HG03558 (cell line): ENCODE measurements around the gene DPP10.

ENCODE experiments used
- ATAC-seq: cut with Tn5 transposase; IDR thresholded peaks from one replicate; pipeline ENCODE4 v1.9.1; 2021; ENCODE audit warnings: moderate number of reproducible peaks; ENCODE audit not compliant: unreplicated experiment; ENCODE audit errors: extremely low read depth

DPP10 gene

DNA sequence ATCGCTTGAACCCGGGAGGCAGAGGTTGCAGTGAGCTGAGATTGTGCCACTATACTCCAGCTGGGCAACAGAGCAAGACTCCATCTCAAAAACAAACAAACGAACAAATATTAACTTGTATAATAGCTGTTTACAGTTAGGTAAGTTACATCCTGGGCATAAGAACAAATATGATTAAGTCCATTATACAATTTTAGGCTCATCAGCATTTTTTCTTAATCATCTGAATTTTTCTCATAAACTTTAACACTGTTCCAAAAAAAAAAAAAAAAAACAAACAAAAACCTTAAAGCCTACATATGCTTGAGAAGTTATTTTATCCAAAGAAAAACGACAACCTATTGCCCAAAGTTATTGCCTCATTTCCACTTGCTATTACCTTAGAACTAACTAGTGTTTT lies 1042.5 kb downstream of the DPP10 start:
- ATAC-seq = no peak

DNA sequence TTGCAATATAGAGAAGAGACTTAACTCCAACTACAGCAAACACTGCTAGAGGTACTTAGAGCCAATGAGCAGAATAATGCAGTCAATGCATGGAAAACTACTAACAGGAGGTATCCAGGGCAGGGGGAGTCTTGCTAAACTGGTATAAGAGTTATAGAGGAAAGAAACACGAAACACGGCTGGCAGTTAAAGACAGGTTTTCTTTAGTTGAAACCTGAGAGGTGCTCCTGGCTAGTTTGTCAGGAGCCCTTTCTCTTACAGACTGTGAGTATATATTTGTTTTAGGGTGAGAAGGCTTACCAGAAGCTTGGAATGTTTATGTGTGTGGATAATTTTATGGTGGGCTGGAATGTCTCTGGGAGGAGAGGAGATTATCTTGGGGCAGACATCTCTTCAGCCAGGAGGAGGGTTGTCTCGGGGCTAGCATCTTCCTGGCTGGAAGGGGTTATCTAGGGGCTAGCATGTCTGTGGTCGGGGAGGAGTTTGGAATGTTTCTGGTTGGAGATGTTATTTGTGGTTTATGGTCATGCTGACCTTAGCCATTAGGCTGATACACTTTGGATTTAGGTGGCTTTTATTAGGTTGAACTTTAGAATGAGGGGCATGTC lies 1048.8 kb downstream of the DPP10 start:
- ATAC-seq = no peak

DNA sequence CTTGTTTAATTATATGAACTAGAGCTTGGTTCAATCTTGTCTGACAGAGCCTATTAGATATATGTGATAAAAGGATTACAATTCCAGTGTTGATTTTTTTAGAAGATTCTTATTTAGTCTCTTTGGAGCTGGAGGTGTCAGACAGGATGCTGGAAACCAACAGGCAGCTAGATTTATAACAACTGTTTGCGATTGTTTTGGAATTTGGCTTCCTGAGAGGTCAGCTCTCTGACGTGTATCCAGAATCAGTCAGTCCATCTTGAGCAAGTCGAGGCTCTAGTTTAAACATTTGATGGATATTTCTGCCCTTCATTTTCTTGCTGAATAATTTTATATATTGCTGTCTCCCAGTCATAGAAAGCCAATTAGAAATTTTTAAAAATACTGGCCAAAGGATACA lies 1062.9 kb downstream of the DPP10 start:
- no peak for ATAC-seq

DNA sequence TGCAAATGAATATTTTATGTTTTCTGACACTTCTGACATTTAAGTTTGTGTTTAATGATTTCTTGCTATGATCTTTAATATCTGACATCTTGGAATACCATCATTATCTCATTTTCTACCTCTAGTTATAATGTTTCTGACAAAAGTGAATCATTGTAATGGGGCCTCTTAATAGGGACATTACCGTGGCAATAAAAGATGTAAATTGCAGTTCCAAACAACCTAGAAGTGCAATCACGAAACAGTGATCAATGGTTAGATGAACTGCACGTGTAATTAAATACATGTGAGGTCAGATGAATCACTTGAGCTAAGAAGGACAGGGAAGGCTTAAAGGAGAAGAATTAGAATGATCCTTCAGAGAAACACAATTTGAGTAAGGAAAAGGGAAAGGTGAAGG lies 1078.3 kb downstream of the DPP10 start:
- ATAC-seq = no peak

DNA sequence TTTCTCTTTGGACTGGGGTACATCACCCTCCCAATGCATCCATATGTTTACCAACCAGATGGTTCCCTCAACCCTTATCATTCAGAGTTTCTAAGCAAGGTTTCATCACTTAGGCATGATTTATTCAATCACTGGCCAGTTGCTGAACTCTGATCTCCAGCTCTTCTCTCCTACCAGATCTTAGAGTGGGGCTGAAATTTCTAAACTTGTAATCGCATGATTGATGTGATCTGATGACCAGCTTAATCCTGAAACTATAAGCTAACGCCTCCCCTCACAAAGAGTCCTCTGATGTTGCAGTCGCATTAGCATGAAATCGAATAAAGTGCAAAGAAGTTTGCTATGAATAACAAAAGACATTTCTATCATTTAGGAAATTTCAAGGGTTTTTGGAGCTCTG lies 1082.0 kb downstream of the DPP10 start:
- no peak for ATAC-seq

DNA sequence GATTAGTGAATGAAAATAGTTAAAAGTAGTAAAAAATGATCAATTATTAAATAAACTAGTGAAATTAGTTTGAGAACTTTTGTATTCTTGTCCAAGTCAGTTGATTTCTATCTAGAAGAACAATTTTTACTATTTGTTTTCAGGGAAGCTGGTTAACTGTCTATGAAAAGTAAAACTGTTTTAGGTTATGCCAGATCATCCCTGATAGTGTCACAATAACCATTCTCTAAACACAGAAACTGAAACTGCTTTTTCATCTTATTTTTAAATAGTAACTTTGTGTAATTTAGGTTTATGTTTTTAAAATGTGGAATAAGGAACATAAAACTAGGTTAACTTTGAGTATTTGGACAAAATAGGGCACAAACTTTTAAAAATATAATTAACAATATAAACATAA lies 1087.2 kb downstream of the DPP10 start:
- ATAC-seq = no peak

DNA sequence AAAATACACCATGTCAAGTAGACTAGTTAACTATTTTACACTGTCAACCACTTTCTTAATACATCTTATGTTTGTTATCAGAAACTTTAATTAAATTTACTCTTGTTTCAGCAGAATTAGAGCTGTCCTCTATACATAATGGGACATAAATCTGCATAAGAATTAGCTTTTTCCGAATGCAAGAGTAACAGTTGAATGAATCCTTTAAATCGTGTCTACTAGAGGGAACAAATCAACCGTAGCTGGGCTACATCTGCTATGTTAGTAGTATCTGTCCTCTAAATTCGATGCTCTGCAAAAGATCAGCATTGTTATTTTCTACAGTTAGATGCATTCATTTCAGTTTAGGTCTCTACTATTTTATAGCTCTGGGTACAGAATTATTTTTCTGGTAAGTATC lies 1090.6 kb downstream of the DPP10 start:
- no peak for ATAC-seq

DNA sequence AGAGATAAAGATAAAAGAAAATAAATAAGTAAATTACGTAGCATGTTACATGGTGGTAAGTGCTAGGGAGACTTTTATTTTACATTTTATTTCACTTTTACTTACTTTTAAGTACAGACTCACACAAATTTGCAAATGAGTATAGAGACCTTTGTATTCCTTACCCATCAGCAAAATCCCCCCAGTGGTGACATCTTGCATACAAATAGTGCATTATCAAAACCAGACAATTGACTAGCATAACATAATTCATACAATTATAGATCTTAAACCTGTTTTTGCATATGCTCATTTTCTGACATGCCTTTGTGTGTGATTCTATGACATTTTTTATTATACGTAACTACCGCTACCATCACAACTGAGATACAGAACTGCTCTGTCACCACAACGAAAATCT lies 1099.4 kb downstream of the DPP10 start:
- ATAC-seq = no peak

DNA sequence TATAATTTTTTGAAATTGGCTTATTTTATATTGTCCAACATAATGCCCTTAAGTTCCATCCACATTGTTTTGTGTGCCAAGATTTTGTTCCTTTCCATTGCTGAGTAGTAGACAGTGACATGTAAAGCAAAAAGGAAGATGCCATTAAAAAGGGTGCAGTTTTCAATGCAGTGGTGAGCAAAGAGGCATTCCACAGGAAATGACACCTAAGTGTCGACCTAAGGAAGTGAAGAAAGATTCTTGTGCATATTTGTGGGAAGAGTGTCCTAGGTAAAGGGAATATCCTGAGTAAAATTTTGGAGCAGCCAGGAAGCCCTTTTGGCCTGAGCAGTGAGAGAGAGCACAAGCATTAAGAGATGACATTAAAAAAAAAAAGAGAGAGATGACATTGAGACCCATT lies 1099.9 kb downstream of the DPP10 start:
- ATAC-seq = no peak

DNA sequence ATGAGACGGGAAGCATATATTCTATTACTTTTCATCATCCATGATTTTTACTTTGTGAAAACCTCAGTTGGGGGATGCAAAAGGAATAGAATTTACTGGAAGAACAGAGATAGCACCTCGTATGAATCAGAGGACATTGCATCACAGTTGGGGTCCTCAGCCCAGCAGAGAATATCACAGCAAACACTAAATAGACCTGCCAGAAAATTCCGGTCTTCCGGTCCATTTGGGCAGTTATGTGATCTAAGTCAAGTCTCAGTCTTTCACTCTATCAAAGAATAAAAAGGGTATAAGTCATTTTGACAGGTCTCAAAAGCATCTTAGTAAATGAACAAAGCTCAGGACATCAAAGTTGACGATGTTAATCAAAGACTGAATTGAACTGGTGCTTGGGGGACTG lies 1100.6 kb downstream of the DPP10 start:
- ATAC-seq = no peak

DNA sequence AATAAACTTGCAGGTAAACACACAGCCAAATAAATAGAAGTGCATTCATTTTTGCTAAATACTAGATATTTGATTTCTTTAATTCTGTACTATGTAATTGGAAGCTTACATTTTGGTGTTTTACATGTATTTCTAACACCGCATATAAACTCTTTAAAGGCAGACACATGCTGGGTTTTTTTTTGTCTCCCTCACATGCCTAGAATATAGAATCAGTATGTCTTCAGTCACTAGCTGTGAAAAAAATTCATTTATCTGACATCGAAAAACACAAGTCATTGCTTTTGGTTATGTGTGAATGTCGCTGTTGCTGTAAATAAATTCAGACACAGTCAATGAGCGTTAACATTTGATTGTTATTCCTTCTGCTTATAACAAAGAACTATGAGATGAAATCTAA lies 1101.0 kb downstream of the DPP10 start:
- no peak for ATAC-seq

DNA sequence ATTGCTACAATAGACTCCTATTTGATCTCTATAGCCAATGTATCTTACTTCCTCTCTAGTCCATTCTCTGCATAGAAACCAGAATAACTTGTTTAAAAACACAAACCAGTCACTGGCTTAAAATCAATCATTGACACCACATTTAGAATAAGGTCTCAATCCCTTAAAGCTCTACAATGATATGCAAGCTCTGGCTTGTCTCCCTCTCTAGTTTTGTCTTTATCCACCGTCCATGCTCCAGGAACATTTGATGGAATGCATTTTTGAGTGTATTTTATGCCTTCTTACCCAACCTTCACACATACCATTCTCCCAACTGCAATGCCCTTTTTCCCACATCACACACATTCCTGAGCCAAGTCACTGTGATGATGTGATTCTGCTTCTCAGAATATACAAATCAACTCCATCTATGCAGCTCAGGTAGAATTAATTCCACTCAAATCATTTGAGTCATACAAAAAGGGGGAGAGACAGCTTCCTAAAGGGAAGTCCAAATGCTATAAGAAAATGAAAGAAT lies 1107.2 kb downstream of the DPP10 start:
- no peak for ATAC-seq

DNA sequence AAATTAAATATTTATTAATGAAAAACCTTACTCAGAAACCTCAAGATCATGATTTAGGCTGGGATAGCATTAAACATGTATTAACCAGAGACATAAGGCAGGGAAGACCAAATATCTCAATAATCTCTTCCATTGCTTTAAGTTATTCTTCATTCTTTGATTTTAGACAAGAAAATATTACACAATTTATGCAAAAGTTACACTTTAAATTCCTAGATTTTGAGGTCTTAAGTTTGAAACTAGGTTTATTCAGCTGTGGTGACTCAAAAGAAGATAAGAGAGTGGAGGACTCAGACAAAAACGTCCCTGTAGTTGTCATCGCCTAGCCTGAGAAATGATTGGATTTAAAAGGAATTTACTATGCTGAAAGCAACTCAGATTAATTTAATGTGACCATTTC lies 1110.3 kb downstream of the DPP10 start:
- no peak for ATAC-seq

DNA sequence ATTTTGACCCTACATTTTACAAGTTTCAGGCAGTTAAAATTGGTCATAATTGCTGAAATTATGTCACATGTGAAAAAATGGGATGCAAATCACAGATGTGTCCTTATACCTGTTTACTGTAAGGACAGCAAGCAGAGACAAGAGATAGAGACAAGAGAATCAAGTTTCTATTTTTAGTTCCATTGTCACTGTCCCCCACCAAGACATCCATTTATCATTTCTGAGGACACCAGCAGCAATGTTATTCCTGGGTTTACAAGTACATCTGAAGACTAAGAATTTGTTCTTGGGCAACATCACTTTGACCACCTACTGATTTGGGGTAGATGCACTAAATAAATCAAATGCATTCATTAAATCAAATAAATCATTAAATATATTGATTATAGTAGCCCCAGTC lies 1111.7 kb downstream of the DPP10 start:
- no peak for ATAC-seq

DNA sequence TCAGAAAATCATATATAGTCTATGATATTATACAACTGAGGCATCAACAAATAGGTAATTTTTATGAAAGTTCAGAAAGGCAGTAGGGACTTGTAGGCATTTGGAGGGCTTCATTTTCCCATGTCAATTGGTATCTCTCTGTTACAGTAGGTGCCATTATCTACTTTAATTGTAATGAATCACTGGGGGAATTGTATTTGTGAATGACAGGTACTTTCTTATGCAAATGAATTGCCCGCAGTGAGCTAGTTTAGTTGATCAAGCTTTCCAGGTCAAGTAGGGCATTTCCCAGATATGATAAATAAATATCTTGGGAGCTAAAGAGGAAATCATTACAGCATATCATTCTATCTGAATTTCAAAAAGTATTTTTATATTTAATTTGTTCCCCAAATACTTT lies 1116.3 kb downstream of the DPP10 start:
- no peak for ATAC-seq

DNA sequence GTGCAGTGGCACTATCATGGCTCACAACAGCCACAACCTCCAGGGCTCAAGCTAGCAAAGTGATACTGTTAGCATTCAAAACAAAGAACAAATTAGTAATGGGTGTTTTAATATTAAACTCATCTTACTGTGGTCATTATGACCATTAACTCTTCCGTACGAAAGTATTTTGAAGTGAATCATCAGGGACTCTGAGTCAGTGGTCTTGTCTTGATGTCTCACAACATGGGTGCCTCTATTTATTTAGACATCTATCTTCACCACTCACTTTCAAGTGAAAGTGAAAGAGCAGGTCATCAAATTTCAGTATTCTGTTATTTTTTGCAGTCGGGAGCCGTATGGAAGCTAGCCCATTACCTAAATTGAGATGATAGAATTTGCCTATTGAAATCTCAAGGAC lies 1118.2 kb downstream of the DPP10 start:
- ATAC-seq = no peak

DNA sequence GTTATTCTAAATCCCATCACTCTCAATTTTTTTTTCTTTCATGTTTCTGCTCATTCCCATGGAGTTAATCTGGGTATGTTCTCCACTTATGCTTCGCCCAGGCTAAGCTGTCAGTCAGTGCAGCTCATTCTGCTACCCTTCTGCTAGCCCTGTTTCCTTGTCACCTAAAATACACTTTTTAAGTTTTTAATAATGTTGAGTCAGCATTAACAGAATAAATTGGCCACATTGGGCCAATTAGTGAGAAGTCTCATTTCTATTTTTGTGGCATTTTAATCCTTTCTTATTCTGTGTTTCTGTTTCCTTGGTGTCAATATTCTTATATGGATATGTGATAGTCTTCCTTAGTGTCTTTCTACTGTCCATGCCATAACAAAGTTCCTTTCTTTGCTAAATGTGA lies 1126.2 kb downstream of the DPP10 start:
- no peak for ATAC-seq

DNA sequence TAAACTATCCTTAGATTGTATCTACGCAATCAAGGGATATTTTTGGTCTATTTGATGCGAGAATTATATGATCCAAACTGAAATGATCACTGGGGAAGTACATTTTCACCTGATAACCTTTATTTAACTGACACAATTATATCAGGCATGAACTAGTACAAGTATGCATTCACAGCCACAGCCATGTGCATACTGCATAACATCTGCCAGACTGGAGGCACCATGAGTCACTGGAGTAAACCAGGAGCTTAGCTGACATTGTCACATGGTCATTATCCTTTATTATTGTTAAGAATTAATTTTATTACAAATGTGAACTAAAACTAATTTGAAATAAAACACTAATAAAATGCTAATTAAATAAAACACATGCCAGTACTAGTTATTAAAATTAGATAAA lies 1127.1 kb downstream of the DPP10 start:
- ATAC-seq = no peak

DNA sequence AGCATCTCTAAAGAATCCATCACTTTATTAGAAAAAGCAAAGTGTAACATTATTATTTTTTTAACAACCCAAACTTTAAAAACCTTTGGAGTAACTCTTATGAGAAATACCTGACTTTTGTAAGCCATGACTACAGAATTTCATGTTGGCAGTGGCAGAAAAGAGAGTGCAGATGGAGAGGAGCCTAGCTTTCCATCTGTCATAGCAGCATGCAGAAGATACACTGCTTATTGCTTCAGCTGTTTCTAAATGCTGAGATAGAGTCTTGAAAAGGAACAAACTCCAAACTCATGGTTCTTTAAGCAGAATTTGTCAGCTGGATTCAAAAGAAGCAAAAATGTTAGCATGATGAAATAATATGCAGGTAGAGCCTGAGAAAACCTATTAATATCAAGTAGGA lies 1130.3 kb downstream of the DPP10 start:
- ATAC-seq = no peak

DNA sequence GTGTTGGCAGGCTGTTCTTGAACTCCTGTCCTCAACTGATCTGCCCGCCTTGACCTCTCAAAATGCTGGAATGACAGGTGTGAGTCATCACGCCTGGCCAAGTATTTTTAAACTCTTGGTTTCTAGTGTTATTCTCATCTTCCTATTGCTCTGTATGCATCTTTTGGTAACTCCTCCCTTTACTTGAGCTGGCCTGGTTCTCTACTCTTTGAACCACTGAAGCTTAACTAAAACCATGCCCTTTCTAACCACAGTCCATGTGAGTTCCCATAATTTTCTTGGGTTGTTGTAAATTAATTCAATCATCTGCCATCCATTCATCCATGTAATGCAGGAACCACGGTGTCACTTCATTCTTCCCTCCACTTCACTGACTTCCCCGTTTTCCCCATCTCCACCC lies 1131.3 kb downstream of the DPP10 start:
- ATAC-seq = no peak

DNA sequence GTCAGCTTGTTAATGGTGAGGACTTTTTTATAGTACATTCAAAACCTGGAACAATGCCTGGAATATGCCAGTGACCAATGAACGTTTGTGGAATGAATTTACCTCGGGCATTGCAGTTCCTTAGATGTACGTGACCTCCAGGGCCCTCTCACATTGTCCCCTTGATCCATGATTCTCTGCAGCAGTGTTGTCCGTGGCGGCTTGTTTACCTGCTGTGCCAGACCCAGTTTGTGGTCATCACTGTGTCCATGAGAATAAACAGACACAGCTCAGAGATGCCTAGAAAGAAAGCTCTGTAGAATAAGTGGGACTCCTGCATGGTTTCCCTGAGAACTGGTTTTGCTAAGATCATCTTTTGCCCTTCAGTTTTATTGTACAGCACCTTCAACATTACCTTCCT lies 1132.2 kb downstream of the DPP10 start:
- ATAC-seq = no peak

DNA sequence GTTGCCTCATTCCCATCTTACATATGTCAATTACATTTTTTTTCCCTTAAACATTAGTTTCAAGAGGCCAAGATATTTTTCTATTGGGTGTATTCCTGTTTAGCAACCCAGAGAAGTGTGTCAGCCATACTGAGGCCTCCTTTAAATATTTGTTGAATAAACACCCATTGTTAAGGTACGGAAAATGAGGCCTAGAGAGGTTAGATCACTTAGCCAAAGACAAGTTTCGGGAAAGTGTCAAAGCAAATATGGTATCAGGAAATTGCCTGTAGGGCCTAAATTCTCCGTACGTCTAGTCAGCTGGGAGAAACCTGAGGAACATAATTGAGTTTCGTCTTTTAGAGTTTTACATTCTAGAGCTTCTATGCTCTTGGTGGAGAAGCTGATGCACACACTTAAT lies 1138.3 kb downstream of the DPP10 start:
- ATAC-seq = no peak

DNA sequence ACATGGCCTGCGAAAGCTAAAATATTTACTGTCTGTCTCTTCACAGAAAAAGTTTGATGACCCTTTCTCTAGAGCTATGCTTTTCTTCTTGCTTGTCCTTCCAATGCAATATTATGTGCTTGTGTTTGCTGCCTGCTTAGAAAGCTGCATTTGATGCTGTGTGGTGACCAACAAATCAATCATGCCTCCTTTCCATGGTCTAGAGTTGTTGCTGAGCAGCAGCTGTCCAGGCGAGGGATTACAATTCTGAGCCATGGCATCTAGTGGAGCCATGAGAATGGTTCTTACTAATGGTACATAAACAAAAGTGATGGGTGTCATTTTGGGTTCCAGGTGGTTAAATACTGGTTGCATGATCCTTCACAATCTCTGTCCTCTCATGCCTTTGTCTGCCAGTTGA lies 1142.1 kb downstream of the DPP10 start:
- ATAC-seq = no peak
